HG03039 (cell line): Measurements from ENCODE around the gene IQUB.
"Not testable (repeated sequence)": the region's sequence is repeated elsewhere in the genome, so short reads cannot be mapped to it uniquely, and the experiment has no call there.

ENCODE experiments used
- ATAC-seq: cut with Tn5 transposase; IDR thresholded peaks from one replicate; pipeline ENCODE4 v1.9.1; 2021; ENCODE audit warnings: mild to moderate bottlenecking, moderate library complexity; ENCODE audit not compliant: unreplicated experiment

IQUB gene

DNA sequence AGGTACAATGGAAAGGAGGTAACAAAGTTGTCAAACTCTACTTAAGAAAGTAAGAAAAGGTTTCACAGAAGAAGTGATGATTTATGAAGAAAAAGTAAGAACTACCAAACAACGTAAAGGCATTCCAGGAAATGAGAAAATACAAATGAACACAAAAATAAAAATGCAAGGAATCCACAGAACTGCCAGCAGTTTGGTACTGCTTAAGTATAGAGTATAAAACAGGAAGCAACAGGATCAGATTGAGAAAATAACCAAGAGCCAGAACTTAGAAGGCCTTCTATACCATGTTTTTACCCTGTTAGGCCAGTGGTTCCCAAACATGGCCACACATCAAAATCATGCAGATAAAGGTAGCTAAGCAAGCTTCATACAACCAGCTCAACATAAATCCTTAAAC lies 14.0 kb upstream of the IQUB start:
- no peak for ATAC-seq

DNA sequence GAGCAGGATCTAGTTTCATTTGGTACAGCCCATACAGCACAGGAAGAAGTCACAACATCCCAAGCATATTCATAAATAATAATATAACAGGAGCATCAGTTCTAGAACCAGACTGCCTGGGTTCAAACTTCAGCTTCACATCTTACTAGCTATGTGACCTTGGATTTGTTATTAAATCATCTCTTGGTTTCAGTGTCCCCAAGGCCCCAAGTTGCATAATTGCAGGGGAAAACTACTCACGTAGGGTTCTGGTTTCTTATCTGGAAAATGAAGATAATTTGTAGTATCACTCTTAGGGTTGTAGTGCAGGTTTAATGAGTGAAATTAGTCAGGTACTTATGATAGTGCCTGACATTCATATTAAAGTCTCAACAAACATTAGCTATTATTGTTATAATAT lies 5.5 kb upstream of the IQUB start:
- ATAC-seq, result no peak

GRCh38 chr7:123538897-123539296 lies 4.5 kb upstream of the IQUB start:
- no peak for ATAC-seq

DNA sequence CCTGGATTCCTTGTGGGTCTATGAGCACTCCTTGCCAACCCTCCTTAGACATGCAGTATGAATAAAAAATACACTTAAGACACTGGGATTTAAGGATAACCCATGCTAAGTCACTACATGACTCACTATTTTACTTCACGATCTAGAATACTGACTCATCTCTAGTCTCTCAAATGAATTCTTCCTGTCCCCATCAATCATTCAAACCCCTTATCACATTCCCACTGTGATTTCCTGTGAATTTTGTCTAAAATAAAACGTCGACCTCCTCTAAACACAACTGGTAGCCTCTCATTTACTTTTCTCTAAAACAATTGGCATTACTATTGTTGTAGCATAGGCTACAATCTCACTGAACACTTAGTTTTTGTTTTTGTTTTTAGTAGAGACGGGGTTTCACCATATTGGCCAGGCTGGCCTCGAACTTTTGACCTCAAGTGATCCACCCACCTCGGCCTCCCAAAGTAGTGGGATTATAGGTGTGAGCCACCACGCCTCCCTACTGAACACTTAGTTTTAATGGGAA lies 3.9 kb upstream of the IQUB start:
- ATAC-seq, result no peak

GRCh38 chr7:123537026-123537642 lies 2.7 kb upstream of the IQUB start:
- no peak for ATAC-seq

GRCh38 chr7:123535517-123535916 lies 1.1 kb upstream of the IQUB start:
- ATAC-seq, result no peak

- no peak for ATAC-seq
Observed at GRCh38 chr7:123533929-123534382, 439 bp downstream of the IQUB start.

DNA sequence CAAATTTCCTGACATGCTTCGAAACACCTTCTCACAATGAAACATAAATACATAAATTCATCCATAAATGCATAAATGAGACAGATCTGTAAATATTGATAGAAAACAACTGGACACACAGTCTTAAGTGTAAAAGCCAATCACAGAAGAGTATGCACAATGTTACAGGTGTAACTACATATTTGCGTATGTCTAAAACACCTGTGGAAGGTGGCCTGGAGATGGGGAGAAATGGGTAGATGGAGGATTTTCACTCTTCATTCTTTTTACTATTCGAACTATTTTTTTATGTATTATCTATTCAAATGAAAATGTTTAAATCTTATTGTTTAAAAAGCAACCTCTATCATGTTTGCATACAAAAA lies 860 bp downstream of the IQUB start:
- ATAC-seq, result no peak

- ATAC-seq, result not testable (repeated sequence)
Observed at GRCh38 chr7:123532788-123533552, 1.4 kb downstream of the IQUB start.

GRCh38 chr7:123532343-123532742 lies 2.1 kb downstream of the IQUB start:
- ATAC-seq, result not testable (repeated sequence)

DNA sequence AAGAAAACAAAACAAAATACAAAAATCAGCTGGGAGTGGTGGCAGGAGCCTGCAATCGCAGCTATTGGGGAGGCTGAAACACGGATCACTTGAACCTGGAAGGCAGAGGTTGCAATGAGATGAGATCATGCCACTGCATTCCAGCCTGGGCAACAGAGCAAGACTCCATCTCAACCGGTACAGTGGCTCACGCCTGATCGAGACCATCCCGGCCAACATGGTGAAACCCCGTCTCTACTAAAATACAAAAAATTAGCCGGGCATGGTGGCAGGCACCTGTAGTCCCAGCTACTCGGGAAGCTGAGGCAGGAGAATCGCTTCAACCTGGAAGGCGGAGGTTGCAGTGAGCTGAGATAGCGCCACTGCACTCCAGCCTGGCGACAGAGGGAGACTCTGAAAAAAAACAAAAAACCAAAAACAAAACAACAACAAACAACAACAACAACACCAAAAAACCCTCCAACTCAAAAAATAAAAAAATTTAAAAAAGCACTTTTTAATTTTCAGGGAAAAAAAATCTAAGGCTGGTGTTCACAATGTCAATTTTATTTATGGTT lies 4.3 kb downstream of the IQUB start:
- not testable (repeated sequence) for ATAC-seq

- no peak for ATAC-seq
Observed at GRCh38 chr7:123528265-123528664, 6.1 kb downstream of the IQUB start.

DNA sequence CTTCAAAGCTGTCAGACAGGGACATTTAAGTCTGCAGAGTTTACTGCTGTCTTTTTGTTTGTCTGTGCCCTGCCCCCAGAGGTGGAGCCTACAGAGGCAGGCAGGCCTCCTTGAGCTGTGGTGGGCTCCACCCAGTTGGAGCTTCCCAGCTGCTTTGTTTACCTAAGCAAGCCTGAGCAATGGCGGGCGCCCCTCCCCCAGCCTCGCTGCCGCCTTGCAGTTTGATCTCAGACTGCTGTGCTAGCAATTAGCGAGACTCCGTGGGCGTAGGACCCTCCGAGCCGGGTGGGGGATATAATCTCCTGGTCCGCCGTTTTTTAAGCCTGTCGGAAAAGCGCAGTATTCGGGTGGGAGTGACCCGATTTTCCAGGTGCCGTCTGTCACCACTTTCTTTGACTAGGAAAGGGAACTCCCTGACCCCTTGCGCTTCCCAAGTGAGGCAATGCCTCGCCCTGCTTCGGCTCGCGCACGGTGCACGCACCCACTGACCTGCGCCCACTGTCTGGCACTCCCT lies 6.6 kb downstream of the IQUB start:
- not testable (repeated sequence) for ATAC-seq

- not testable (repeated sequence) for ATAC-seq
Observed at GRCh38 chr7:123526533-123526932, 7.9 kb downstream of the IQUB start.

DNA sequence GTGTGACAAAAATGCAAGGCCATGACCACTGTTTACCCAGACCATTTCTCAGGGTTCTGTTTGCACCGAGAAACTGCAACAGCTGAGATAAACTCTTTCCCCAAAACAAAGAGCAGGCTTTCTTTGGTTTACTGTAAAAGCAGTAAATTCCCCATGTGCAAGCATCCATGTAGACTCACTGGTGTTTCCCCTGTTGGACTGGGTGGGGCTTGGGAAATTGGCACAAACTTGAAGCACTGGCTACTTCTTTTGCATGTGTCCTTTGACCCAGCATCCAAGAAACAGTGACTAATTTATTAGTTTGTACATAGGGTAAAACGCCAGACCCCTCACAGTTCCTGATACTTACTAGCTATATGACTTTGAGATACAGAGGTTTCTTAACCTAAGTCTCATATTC lies 12.3 kb downstream of the IQUB start:
- ATAC-seq, result no peak

- no peak for ATAC-seq
Observed at GRCh38 chr7:123505221-123505620, 29.2 kb downstream of the IQUB start.

- ATAC-seq, result no peak
Observed at GRCh38 chr7:123502201-123502600, 32.2 kb downstream of the IQUB start.

DNA sequence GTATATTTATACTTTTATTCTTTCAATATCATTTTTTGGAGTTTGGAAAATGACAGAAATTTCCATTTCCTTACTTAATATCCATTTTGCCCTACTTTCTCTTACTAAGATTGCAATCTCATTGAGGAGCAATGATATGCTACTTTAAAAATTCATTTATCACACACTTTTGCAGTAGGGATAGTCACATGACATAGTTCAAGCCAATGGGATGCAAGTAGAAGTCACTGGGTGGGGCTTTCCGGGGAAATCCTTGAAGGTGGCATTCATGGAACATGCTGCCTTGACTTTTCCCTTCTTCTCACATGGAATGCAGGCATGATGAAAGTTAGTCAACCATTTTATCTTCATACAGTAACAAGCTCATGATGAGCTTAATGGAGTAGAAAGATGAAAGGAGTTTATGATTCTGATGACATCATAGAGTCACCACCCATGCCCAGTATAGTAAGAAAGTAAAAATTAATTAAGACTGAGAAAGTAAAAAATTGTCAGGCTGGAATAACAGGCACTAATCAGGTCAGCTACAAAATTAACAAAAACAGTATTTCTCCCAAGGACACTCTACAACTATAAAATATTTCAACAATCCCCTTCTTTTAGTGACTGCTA lies 33.4 kb downstream of the IQUB start:
- ATAC-seq, result no peak

DNA sequence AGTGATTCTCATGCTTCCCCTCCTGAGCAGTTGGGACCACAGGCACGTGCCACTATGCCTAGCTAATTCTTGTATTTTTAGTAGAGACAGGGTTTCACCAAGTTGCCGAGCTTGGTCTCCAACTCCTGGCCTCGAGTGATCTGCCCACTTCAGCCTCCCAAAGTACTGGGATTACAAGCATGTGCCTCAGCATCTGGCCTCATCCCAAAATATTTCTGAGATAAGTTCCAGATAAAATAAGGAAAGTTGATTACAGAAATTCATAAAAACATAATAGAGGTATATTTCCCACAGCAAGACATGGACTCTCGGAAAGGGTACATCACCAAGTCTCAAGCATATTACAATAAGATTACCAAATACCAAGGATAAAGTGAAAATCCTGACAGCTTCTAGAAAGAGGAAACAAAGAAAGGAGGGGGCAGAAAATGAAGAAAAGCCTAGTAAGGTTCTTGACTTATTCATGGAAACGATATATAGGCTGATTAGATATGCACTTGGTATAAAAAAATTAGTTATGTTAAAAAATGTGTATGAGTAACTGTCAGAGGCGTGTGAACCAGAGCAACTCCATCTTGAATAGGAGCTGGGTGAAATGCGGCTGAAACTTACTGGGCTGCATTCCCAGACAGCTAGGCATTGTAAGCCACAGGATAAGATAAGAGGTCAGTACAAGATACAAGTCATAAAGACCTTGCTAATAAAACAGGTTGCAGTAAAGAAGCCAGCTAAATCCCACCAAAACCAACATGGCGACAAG lies 35.0 kb downstream of the IQUB start:
- no peak for ATAC-seq

- ATAC-seq, result no peak
Observed at GRCh38 chr7:123498601-123499000, 35.8 kb downstream of the IQUB start.

- no peak for ATAC-seq
Observed at GRCh38 chr7:123498031-123498430, 36.4 kb downstream of the IQUB start.
